ENCODE results near the gene GLIS1.

The GLIS1 gene

GRCh38 chr1:53619367-53620060 lies 119.5 kb downstream of the GLIS1 start:
- H3K9me2 ChIP-seq (replicated peaks; ENCODE audit: insufficient read depth, low read length): no peaks in the 10 kb centered on the region
- no peaks in the 10 kb centered on the region for H3K79me2 ChIP-seq (ENCODE audit: low read length)
- no peaks in the 10 kb centered on the region for H4K20me1 ChIP-seq (ENCODE audit: insufficient read depth, low read length)
- no peaks in the 10 kb centered on the region for H3K27me3 ChIP-seq (replicated peaks; ENCODE audit: insufficient read depth, low read length)
- H3K36me3 ChIP-seq (replicated peaks; ENCODE audit: insufficient read depth, low read length): no peaks in the 10 kb centered on the region
- H3F3A ChIP-seq (ENCODE audit: insufficient read depth, low read length): no peaks in the 10 kb centered on the region
- H2AFZ ChIP-seq (ENCODE audit: low read length): no peak overlapping the region
- H3K9ac ChIP-seq (ENCODE audit: low read length): no peak overlapping the region
- DNase-seq: no peak
- no peaks in the 10 kb centered on the region for H3K4me1 ChIP-seq (ENCODE audit: low read length)
- no peaks in the 10 kb centered on the region for H3K9me3 ChIP-seq (replicated peaks; ENCODE audit: insufficient read depth, low read length)
- H3K4me2 ChIP-seq (ENCODE audit: low read depth, low read length): no peak overlapping the region
- H3K27ac ChIP-seq (ENCODE audit: low read length): no peak overlapping the region
- TF ChIP-seq EZH2 (optimal IDR thresholded peaks at IDR 0.05; ENCODE audit: low read depth, low read length) (no peak), EZH2phosphoT487 (IDR thresholded peaks at IDR 0.05; ENCODE audit: low read length) (no peak), CTCF (IDR thresholded peaks at IDR 0.05; ENCODE audit: low read length) (no peak)
- no peak overlapping the region for H3K4me3 ChIP-seq (ENCODE audit: low read length)

- TF ChIP-seq EZH2 (optimal IDR thresholded peaks at IDR 0.05; ENCODE audit: low read depth, low read length) (no peak), EZH2phosphoT487 (IDR thresholded peaks at IDR 0.05; ENCODE audit: low read length) (no peak), CTCF (IDR thresholded peaks at IDR 0.05; ENCODE audit: low read length) (no peak)
- Histone ChIP-seq H3K9me3 (replicated peaks; ENCODE audit: insufficient read depth, low read length) (no peaks in the 10 kb centered on the region), H3K4me2 (ENCODE audit: low read depth, low read length) (no peak overlapping the region), H3K79me2 (ENCODE audit: low read length) (no peaks in the 10 kb centered on the region), H3K9ac (ENCODE audit: low read length) (no peak overlapping the region), H3F3A (ENCODE audit: insufficient read depth, low read length) (no peaks in the 10 kb centered on the region), H2AFZ (ENCODE audit: low read length) (no peak overlapping the region), H3K4me1 (ENCODE audit: low read length) (no peaks in the 10 kb centered on the region), H4K20me1 (ENCODE audit: insufficient read depth, low read length) (no peaks in the 10 kb centered on the region), H3K4me3 (ENCODE audit: low read length) (no peak overlapping the region), H3K27me3 (replicated peaks; ENCODE audit: insufficient read depth, low read length) (no peaks in the 10 kb centered on the region), H3K9me2 (replicated peaks; ENCODE audit: insufficient read depth, low read length) (no peaks in the 10 kb centered on the region), H3K27ac (ENCODE audit: low read length) (no peak overlapping the region), H3K36me3 (replicated peaks; ENCODE audit: insufficient read depth, low read length) (no peaks in the 10 kb centered on the region)
- no peak for DNase-seq
Measured at GRCh38 chr1:53618500-53619366, 120.2 kb downstream of the GLIS1 start.

DNA sequence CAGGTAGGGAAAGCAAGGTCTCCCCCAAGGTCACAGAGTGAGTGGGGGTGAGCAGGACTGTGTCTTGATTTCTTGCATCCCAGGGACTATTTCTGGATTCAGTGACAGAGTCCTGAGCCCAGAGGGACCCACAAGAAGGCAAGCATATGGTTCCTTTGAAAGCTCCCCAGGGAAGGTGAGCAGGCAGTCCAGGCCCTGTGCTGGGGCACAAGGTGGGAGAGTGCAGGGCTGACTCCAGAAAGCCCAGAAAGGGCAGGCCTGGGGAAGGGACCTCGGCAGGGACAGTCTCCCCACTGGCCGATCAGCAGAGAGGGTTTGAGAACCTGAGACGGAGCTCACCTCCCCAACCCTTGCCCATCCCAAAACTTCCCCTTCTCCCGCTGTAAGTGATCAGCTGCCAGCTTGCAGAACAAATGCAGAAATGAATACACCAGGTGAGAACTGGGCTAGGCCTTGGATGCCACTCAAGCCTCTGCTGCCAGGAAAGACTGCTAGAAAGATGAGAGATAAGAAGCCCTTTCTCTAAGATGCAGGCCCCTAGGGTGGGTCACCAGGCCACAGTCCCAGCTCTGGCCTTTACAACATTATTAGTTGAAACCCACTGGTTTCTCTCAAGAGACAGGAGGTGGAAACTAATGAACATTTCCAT lies 121.0 kb downstream of the GLIS1 start:
- no peaks in the 10 kb centered on the region for H4K20me1 ChIP-seq (ENCODE audit: insufficient read depth, low read length)
- H2AFZ ChIP-seq (ENCODE audit: low read length): no peak overlapping the region
- no peak overlapping the region for H3K9ac ChIP-seq (ENCODE audit: low read length)
- H3K27me3 ChIP-seq (replicated peaks; ENCODE audit: insufficient read depth, low read length): no peaks in the 10 kb centered on the region
- H3K79me2 ChIP-seq (ENCODE audit: low read length): no peaks in the 10 kb centered on the region
- H3K27ac ChIP-seq (ENCODE audit: low read length): no peak overlapping the region
- no peaks in the 10 kb centered on the region for H3K36me3 ChIP-seq (replicated peaks; ENCODE audit: insufficient read depth, low read length)
- no peaks in the 10 kb centered on the region for H3F3A ChIP-seq (ENCODE audit: insufficient read depth, low read length)
- no peak overlapping the region for H3K4me3 ChIP-seq (ENCODE audit: low read length)
- H3K9me2 ChIP-seq (replicated peaks; ENCODE audit: insufficient read depth, low read length): no peaks in the 10 kb centered on the region
- TF ChIP-seq CTCF (IDR thresholded peaks at IDR 0.05; ENCODE audit: low read length) (no peak), EZH2 (optimal IDR thresholded peaks at IDR 0.05; ENCODE audit: low read depth, low read length) (no peak), EZH2phosphoT487 (IDR thresholded peaks at IDR 0.05; ENCODE audit: low read length) (no peak)
- no peaks in the 10 kb centered on the region for H3K4me1 ChIP-seq (ENCODE audit: low read length)
- no peak overlapping the region for H3K4me2 ChIP-seq (ENCODE audit: low read depth, low read length)
- DNase-seq: no peak
- H3K9me3 ChIP-seq (replicated peaks; ENCODE audit: insufficient read depth, low read length): no peaks in the 10 kb centered on the region
